HepG2 (cell line): ENCODE results near the gene EBF3.

Source experiments
- EZH2 ChIP-seq: conservative IDR thresholded peaks from 2 replicates; pipeline ENCODE4 v1.6.1; 2012; ENCODE audit warnings: mild to moderate bottlenecking, low read depth, low read length, moderate library complexity
- FUBP1 ChIP-seq: sonication (generic); formaldehyde crosslinking; IDR thresholded peaks from 2 replicates; pipeline ENCODE4 v1.5.1; 2020; ENCODE audit warnings: missing genetic modification reagents, mild to moderate bottlenecking, borderline replicate concordance
- HDAC2 ChIP-seq: sonication (generic); formaldehyde crosslinking; IDR thresholded peaks from 2 replicates; pipeline ENCODE4 v1.4.0; 2020; ENCODE audit warnings: missing genetic modification reagents
- IRF1 ChIP-seq: sonication (generic); formaldehyde crosslinking; IDR thresholded peaks from 2 replicates; pipeline ENCODE4 v1.4.0; 2020; ENCODE audit warnings: low read depth, mild to moderate bottlenecking, missing genetic modification reagents
- POLR2AphosphoS5 ChIP-seq: IDR thresholded peaks from 2 replicates; pipeline ENCODE4 v1.6.1; 2012; ENCODE audit warnings: low read depth, low read length
- RFXAP ChIP-seq: sonication (generic); formaldehyde crosslinking; IDR thresholded peaks from 2 replicates; pipeline ENCODE4 v1.4.0; 2020; ENCODE audit warnings: missing genetic modification reagents, borderline replicate concordance
- ZNF12 ChIP-seq: sonication (generic); formaldehyde crosslinking; IDR thresholded peaks from 2 replicates; pipeline ENCODE4 v1.5.0; 2020; ENCODE audit warnings: missing genetic modification reagents
- ZNF432 ChIP-seq: sonication (generic); formaldehyde crosslinking; IDR thresholded peaks from 2 replicates; pipeline ENCODE4 v1.5.0; 2020; ENCODE audit warnings: missing genetic modification reagents, mild to moderate bottlenecking, borderline replicate concordance
- ZNF670 ChIP-seq: sonication (generic); formaldehyde crosslinking; IDR thresholded peaks from 2 replicates; pipeline ENCODE4 v1.8.0; 2022; ENCODE audit warnings: mild to moderate bottlenecking, missing genetic modification reagents, borderline replicate concordance
- TF ChIP-seq, protein P1 (sequence below): sonication (generic); formaldehyde crosslinking; IDR thresholded peaks from 2 replicates; pipeline ENCODE4 v1.5.0; 2020; ENCODE audit warnings: mild to moderate bottlenecking, missing genetic modification reagents, moderate library complexity
- TF ChIP-seq, protein P2 (sequence below), 2 experiments: IDR thresholded peaks; 2 replicates each; pipeline ENCODE4 v1.6.1; 2011 to 2012; ENCODE audit warnings: low read length in 2 of 2, borderline replicate concordance in 1 of 2, low read depth in 1 of 2, mild to moderate bottlenecking in 1 of 2, moderate library complexity in 1 of 2

DNA sequence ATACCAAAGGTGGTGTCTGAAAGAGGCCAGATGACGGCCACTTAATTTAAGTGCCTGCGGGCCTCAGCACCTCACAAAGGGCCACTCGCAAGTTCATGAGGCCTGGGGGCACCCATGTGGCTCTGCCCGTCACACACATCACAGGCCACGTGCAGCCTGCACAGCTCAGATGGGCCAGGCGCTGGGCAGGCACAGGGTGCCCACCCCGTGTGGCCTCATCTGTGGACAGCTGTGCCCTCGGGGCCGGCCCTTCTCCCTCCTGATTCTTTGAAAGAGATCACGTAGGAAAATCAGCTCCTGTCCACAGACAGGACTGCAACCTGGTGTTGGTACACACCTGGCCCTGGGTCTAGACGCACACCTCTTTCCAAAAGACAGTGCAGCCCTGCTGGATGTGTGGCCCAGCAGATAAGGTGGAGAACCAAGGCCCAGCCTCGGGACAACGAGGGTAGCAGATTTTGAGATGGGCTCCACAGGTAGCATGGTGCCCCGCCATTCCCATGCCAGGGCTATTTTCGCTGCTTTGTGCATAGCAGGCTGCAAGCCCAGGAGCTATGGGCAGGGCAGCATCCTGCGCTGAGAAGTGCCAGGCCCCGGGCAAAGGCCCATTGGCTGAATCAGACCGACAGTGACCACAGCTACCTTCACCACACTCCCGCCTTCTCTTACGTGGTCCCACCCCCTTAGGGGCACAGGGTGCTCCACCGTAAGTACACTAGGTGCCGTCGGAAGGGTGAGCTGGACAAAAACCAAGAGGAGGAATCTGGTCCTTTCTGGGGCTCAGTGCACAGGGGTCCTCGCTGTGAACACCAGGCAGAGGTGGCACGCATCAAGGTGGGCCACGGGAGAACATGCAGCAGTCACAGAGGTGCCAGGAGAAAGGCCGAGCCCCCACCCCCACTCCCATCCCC lies 124.5 kb downstream of the EBF3 start:
- no peak for TF ChIP-seq POLR2AphosphoS5
- TF ChIP-seq ZNF432 (CRISPR knock-in tag), result no peak
- TF ChIP-seq IRF1 (CRISPR knock-in tag), result no peak
- TF ChIP-seq ZNF12 (CRISPR knock-in tag), result no peak
- TF ChIP-seq HDAC2 (CRISPR knock-in tag), result no peak
- TF ChIP-seq ZNF670 (CRISPR knock-in tag), result no peak
- TF ChIP-seq FUBP1 (CRISPR knock-in tag), result no peak
- TF ChIP-seq EZH2, result no peak
- TF ChIP-seq, protein P1, sequence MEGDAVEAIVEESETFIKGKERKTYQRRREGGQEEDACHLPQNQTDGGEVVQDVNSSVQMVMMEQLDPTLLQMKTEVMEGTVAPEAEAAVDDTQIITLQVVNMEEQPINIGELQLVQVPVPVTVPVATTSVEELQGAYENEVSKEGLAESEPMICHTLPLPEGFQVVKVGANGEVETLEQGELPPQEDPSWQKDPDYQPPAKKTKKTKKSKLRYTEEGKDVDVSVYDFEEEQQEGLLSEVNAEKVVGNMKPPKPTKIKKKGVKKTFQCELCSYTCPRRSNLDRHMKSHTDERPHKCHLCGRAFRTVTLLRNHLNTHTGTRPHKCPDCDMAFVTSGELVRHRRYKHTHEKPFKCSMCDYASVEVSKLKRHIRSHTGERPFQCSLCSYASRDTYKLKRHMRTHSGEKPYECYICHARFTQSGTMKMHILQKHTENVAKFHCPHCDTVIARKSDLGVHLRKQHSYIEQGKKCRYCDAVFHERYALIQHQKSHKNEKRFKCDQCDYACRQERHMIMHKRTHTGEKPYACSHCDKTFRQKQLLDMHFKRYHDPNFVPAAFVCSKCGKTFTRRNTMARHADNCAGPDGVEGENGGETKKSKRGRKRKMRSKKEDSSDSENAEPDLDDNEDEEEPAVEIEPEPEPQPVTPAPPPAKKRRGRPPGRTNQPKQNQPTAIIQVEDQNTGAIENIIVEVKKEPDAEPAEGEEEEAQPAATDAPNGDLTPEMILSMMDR, result no peak
- TF ChIP-seq, protein P2, sequence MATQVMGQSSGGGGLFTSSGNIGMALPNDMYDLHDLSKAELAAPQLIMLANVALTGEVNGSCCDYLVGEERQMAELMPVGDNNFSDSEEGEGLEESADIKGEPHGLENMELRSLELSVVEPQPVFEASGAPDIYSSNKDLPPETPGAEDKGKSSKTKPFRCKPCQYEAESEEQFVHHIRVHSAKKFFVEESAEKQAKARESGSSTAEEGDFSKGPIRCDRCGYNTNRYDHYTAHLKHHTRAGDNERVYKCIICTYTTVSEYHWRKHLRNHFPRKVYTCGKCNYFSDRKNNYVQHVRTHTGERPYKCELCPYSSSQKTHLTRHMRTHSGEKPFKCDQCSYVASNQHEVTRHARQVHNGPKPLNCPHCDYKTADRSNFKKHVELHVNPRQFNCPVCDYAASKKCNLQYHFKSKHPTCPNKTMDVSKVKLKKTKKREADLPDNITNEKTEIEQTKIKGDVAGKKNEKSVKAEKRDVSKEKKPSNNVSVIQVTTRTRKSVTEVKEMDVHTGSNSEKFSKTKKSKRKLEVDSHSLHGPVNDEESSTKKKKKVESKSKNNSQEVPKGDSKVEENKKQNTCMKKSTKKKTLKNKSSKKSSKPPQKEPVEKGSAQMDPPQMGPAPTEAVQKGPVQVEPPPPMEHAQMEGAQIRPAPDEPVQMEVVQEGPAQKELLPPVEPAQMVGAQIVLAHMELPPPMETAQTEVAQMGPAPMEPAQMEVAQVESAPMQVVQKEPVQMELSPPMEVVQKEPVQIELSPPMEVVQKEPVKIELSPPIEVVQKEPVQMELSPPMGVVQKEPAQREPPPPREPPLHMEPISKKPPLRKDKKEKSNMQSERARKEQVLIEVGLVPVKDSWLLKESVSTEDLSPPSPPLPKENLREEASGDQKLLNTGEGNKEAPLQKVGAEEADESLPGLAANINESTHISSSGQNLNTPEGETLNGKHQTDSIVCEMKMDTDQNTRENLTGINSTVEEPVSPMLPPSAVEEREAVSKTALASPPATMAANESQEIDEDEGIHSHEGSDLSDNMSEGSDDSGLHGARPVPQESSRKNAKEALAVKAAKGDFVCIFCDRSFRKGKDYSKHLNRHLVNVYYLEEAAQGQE (IDR thresholded peaks at IDR 0.05; ENCODE audit: borderline replicate concordance in 1 of 2, low read depth in 1 of 2, low read length in 2 of 2), result no peak
- no peak for TF ChIP-seq RFXAP (CRISPR knock-in tag)
